Measurements from ENCODE around the gene COL11A1. TPM values are rescaled to one million over a fixed set of nuclear protein-coding genes. Genes with fewer than 3 reads are reported as not detected.

The COL11A1 gene
- total RNA-seq, 1 donor from 2014 or later = 810 TPM

DNA sequence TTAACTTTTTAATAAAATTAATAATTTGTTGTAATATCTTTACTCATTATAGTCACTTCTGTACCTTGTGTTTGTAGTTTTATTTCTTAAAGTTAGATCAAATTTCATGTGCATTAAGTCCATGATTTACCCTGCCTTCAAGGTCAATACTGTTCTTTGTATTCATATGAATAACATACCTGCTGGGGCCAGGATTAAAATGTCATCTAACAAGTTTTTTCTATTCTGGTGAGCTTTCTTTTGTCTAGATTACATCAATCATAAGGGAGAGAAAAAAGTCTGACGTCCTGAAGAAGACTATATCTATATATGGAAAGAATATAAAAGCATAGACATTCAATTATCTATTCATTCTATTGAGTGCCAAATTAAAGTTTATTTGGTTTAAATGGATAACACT lies 232.6 kb downstream of the COL11A1 start:
- no peak overlapping the region for H3K27ac Mint-ChIP-seq (ENCODE audit: unreplicated experiment)
- no peak for FAIRE-seq

DNA sequence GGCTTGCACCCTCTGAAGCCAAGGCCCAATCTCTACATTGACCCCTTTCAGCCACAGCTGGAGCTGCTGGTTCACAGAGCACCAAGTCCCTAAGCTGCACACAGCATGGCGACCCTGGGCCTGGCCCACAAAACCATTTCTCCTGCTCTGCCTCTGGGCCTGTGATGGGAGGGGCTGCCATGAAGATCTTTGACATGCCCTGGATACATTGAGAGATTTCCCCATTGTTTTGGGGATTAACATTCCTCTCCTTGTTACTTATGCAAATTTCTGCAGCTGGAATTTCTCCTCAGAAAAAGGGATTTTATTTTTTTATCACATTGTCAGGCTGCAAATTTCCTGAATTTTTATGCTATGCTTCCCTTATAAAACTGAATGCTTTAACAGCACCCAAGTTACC lies 235.8 kb downstream of the COL11A1 start:
- no peak for FAIRE-seq
- no peaks in the 10 kb centered on the region for H3K4me1 Mint-ChIP-seq (ENCODE audit: low read depth, unreplicated experiment)
- no peak overlapping the region for H3K4me3 ChIP-seq (ENCODE audit: insufficient read depth, low read depth, low read length)

More for the DNA sequence above, 232.6 kb downstream of the COL11A1 start:
- Mint-ChIP-seq H3K36me3 (ENCODE audit: low read depth, unreplicated experiment) (peaks cover 11% of the 10 kb centered on the region), H3K9me3 (ENCODE audit: unreplicated experiment) (no peaks in the 10 kb centered on the region), H3K4me3 (ENCODE audit: unreplicated experiment) (no peak overlapping the region), H3K27me3 (ENCODE audit: low read depth, unreplicated experiment) (no peaks in the 10 kb centered on the region), H3K4me1 (ENCODE audit: low read depth, unreplicated experiment) (peaks cover 11% of the 10 kb centered on the region)
- TF ChIP-seq, protein P1, sequence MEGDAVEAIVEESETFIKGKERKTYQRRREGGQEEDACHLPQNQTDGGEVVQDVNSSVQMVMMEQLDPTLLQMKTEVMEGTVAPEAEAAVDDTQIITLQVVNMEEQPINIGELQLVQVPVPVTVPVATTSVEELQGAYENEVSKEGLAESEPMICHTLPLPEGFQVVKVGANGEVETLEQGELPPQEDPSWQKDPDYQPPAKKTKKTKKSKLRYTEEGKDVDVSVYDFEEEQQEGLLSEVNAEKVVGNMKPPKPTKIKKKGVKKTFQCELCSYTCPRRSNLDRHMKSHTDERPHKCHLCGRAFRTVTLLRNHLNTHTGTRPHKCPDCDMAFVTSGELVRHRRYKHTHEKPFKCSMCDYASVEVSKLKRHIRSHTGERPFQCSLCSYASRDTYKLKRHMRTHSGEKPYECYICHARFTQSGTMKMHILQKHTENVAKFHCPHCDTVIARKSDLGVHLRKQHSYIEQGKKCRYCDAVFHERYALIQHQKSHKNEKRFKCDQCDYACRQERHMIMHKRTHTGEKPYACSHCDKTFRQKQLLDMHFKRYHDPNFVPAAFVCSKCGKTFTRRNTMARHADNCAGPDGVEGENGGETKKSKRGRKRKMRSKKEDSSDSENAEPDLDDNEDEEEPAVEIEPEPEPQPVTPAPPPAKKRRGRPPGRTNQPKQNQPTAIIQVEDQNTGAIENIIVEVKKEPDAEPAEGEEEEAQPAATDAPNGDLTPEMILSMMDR (IDR thresholded peaks at IDR 0.05; ENCODE audit: insufficient read depth, low read depth, low read length) = no peak
- no peak for TF ChIP-seq EZH2 (IDR thresholded peaks at IDR 0.05; ENCODE audit: insufficient read depth, low read length)
- H3K27ac ChIP-seq (ENCODE audit: low read depth, low read length) = no peak overlapping the region
- H3K4me3 ChIP-seq (ENCODE audit: insufficient read depth, low read depth, low read length) = no peak overlapping the region
- H3K4me2 ChIP-seq (ENCODE audit: low read length) = no peak overlapping the region
- H3K36me3 ChIP-seq (ENCODE audit: insufficient read depth, low read length) = no peaks in the 10 kb centered on the region
- H3K4me1 ChIP-seq (ENCODE audit: insufficient read depth, low read length) = peaks cover 12% of the 10 kb centered on the region
- no peak overlapping the region for H2AFZ ChIP-seq (ENCODE audit: low read depth, low read length)
- no peak for DNase-seq (ENCODE audit: low read depth)
- H3K27me3 ChIP-seq (ENCODE audit: insufficient read depth, low read length) = no peaks in the 10 kb centered on the region
- no peaks in the 10 kb centered on the region for H4K20me1 ChIP-seq (ENCODE audit: insufficient read depth, low read length)
- no peaks in the 10 kb centered on the region for H3K9me3 ChIP-seq (ENCODE audit: insufficient read depth, low read depth, low read length)
- no peak overlapping the region for H3K9ac ChIP-seq (ENCODE audit: low read length)
- no peaks in the 10 kb centered on the region for H3K79me2 ChIP-seq (ENCODE audit: insufficient read depth, low read length)

DNA sequence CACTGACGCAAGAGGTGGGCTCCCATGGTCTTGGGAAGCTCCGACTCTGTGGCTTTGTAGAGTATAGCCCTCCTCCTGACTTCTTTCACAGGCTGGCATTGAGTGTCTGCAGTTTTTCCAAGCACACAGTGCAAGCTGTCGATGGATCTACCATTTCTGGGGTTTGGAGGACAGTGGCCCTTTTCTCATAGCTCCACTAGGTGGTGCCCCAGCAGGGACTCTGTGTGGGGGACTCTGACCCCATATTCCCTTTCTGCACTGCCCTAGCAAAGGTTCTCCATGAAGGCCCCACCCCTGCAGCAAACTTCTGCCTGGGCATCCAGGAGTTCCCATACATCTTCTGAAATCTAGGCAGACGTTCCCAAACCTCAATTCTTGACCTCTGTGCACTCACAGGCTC lies 236.2 kb downstream of the COL11A1 start:
- Histone ChIP-seq H3K4me1 (ENCODE audit: insufficient read depth, low read length) (no peaks in the 10 kb centered on the region), H3K9ac (ENCODE audit: low read length) (no peak overlapping the region), H4K20me1 (ENCODE audit: insufficient read depth, low read length) (no peaks in the 10 kb centered on the region), H3K4me3 (ENCODE audit: insufficient read depth, low read depth, low read length) (no peak overlapping the region), H2AFZ (ENCODE audit: low read depth, low read length) (no peak overlapping the region), H3K79me2 (ENCODE audit: insufficient read depth, low read length) (no peaks in the 10 kb centered on the region), H3K4me2 (ENCODE audit: low read length) (no peak overlapping the region), H3K9me3 (ENCODE audit: insufficient read depth, low read depth, low read length) (no peaks in the 10 kb centered on the region), H3K36me3 (ENCODE audit: insufficient read depth, low read length) (no peaks in the 10 kb centered on the region), H3K27ac (ENCODE audit: low read depth, low read length) (no peak overlapping the region), H3K27me3 (ENCODE audit: insufficient read depth, low read length) (no peaks in the 10 kb centered on the region)
- no peaks in the 10 kb centered on the region for H3K4me1 Mint-ChIP-seq (ENCODE audit: low read depth, unreplicated experiment)
- no peak overlapping the region for H3K4me3 Mint-ChIP-seq (ENCODE audit: unreplicated experiment)
- no peaks in the 10 kb centered on the region for H3K27me3 Mint-ChIP-seq (ENCODE audit: low read depth, unreplicated experiment)
- H3K36me3 Mint-ChIP-seq (ENCODE audit: low read depth, unreplicated experiment) = peaks cover 4% of the 10 kb centered on the region
- no peak overlapping the region for H3K27ac Mint-ChIP-seq (ENCODE audit: unreplicated experiment)
- no peak for DNase-seq (ENCODE audit: low read depth)
- no peak for FAIRE-seq
- no peak for TF ChIP-seq EZH2 (IDR thresholded peaks at IDR 0.05; ENCODE audit: insufficient read depth, low read length)
- TF ChIP-seq, protein P1 (IDR thresholded peaks at IDR 0.05; ENCODE audit: insufficient read depth, low read depth, low read length) = no peak
- peaks cover 2% of the 10 kb centered on the region for H3K9me3 Mint-ChIP-seq (ENCODE audit: unreplicated experiment)

More for the DNA sequence above, 235.8 kb downstream of the COL11A1 start:
- H3K9ac ChIP-seq (ENCODE audit: low read length) = no peak overlapping the region
- Mint-ChIP-seq H3K36me3 (ENCODE audit: low read depth, unreplicated experiment) (peaks cover 4% of the 10 kb centered on the region), H3K27ac (ENCODE audit: unreplicated experiment) (no peak overlapping the region), H3K27me3 (ENCODE audit: low read depth, unreplicated experiment) (no peaks in the 10 kb centered on the region), H3K9me3 (ENCODE audit: unreplicated experiment) (peaks cover 2% of the 10 kb centered on the region), H3K4me3 (ENCODE audit: unreplicated experiment) (no peak overlapping the region)
- H2AFZ ChIP-seq (ENCODE audit: low read depth, low read length) = no peak overlapping the region
- H3K4me1 ChIP-seq (ENCODE audit: insufficient read depth, low read length) = no peaks in the 10 kb centered on the region
- no peaks in the 10 kb centered on the region for H4K20me1 ChIP-seq (ENCODE audit: insufficient read depth, low read length)
- no peak for TF ChIP-seq EZH2 (IDR thresholded peaks at IDR 0.05; ENCODE audit: insufficient read depth, low read length)
- TF ChIP-seq, protein P1 (IDR thresholded peaks at IDR 0.05; ENCODE audit: insufficient read depth, low read depth, low read length) = no peak
- H3K27ac ChIP-seq (ENCODE audit: low read depth, low read length) = no peak overlapping the region
- no peaks in the 10 kb centered on the region for H3K27me3 ChIP-seq (ENCODE audit: insufficient read depth, low read length)
- H3K4me2 ChIP-seq (ENCODE audit: low read length) = no peak overlapping the region
- H3K79me2 ChIP-seq (ENCODE audit: insufficient read depth, low read length) = no peaks in the 10 kb centered on the region
- DNase-seq (ENCODE audit: low read depth) = no peak
- no peaks in the 10 kb centered on the region for H3K9me3 ChIP-seq (ENCODE audit: insufficient read depth, low read depth, low read length)
- no peaks in the 10 kb centered on the region for H3K36me3 ChIP-seq (ENCODE audit: insufficient read depth, low read length)

Measured in astrocyte (in vitro differentiated cells and primary cell).